BLaER1 treated with 17β-estradiol and CSF1 and Interleukin-3, amounts not matched to agents 10 nM and 100 nM (cell line): Measurements from ENCODE around the gene GPR78.

ENCODE experiments used
- H3K27ac ChIP-seq, 11 experiments: shearing (Covaris generic); formaldehyde crosslinking; 2 replicates each; pipeline ENCODE4 v1.8.1; 2022
- H3K27me3 ChIP-seq, 11 experiments: shearing (Covaris generic); formaldehyde crosslinking; 2 replicates each; pipeline ENCODE4 v1.8.1; 2022
- H3K36me3 ChIP-seq, 11 experiments: shearing (Covaris generic); formaldehyde crosslinking; 2 replicates each; pipeline ENCODE4 v1.8.1; 2022
- H3K4me1 ChIP-seq, 10 experiments: shearing (Covaris generic); formaldehyde crosslinking; 2 replicates each; pipeline ENCODE4 v1.8.1; 2022
- H3K4me2 ChIP-seq, 11 experiments: shearing (Covaris generic); formaldehyde crosslinking; 2 replicates each; pipeline ENCODE4 v1.8.1; 2022
- H3K4me3 ChIP-seq, 10 experiments: shearing (Covaris generic); formaldehyde crosslinking; 2 replicates each; pipeline ENCODE4 v1.8.1; 2022
- H3K9ac ChIP-seq, 11 experiments: shearing (Covaris generic); formaldehyde crosslinking; 2 replicates each; pipeline ENCODE4 v1.8.1; 2022
- H3K9me3 ChIP-seq, 11 experiments: shearing (Covaris generic); formaldehyde crosslinking; replicated peaks in 1 of 11; 2 replicates each; pipeline ENCODE4 v1.8.1; 2022
- H4K20me1 ChIP-seq, 11 experiments: shearing (Covaris generic); formaldehyde crosslinking; 2 replicates each; pipeline ENCODE4 v1.8.1; 2022
- Cebpa-rat ChIP-seq, 11 experiments: shearing (Covaris generic); IDR thresholded peaks; 2 replicates each; pipeline ENCODE4 v1.8.1; 2022

The GPR78 gene

DNA sequence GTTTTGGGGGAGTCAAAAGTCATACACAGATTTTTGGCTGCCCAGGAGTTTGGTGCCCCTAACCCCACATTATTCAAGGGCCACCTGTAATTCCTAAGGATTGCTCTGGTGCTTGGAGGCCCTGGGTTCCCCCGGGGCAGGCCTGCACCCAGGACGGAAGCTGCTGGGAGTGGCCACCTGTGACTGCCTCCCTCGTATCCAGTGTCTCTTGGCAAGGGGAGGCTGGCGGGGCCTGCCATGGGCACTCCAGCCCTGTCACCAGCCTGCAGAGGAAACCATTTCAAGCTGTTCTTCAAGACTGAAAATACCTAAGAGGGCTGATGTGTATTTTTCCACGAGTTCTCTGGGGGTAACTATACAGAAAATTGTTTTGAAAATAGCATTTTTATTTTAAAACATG, 24.5 kb upstream of the GPR78 start:
- TF ChIP-seq Cebpa-rat (IDR thresholded peaks at IDR 0.05): no peak
- no peak overlapping the region for H3K4me3 ChIP-seq

DNA sequence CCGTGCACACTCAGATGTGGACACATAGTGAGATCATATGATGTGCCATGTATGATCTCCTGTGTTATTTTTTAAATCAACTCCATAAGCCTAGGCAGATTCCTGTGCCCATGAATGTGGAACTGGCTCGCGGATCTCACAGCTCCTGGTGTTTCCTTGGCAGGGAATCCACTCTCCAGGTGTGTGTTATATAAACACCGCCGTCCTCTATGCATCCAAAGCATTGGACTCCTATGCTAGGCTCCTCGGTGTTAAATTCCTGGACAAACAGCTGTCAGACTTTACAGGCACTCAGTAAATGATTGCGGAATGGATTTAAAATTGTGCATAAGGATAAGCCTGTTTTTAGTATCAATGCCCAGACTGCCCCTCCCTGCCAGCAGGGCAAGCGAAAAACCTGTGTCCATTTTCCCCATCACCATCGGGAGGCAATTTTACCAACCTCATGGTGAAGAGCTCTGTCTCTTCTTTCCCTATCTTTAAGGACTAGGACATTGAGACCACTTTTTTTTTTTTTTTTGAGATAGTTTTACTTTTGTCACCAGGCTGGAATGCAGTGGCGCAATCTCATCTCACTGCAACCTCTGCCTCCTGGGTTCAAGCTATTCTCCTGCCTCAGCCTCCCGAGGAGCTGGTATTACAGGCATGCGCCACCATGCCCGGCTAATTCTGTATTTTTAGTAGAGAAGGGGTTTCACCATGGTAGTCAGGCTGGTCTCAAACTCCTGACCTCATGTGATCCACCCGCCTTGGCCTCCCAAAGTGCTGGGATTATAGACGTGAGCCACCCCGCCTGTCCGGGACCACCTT, 23.6 kb upstream of the GPR78 start:
- Histone ChIP-seq H3K9me3 (peaks cover 0 to 4% (median under 1%) of the 10 kb centered on the region in 11 experiments; a peak in 8 of 22 replicates), H3K36me3 (no peaks in the 10 kb centered on the region), H3K27me3 (peaks cover 0 to 7% (median 0%) of the 10 kb centered on the region in 11 experiments; a peak in 6 of 22 replicates), H3K27ac (no peak overlapping the region), H3K9ac (no peak overlapping the region), H3K4me2 (no peak overlapping the region), H3K4me1 (peaks cover 0 to 26% (median 17%) of the 10 kb centered on the region in 10 experiments; a peak in 16 of 20 replicates), H3K4me3 (no peak overlapping the region), H4K20me1 (peaks cover 0 to 23% (median 0%) of the 10 kb centered on the region in 11 experiments; a peak in 5 of 22 replicates)
- TF ChIP-seq Cebpa-rat (IDR thresholded peaks at IDR 0.05): no peak

More for the DNA sequence above, 24.5 kb upstream of the GPR78 start:
- H3K27me3 ChIP-seq: peaks cover 0 to 14% (median 4%) of the 10 kb centered on the region in 11 experiments; a peak in 15 of 22 replicates
- peaks cover 0 to 18% (median 9%) of the 10 kb centered on the region in 10 experiments; a peak in 16 of 20 replicates for H3K4me1 ChIP-seq
- peaks cover 0 to 23% (median 0%) of the 10 kb centered on the region in 11 experiments; a peak in 5 of 22 replicates for H4K20me1 ChIP-seq
- no peak overlapping the region for H3K27ac ChIP-seq
- no peaks in the 10 kb centered on the region for H3K36me3 ChIP-seq
- no peak overlapping the region for H3K9ac ChIP-seq
- peaks cover 0 to 8% (median 4%) of the 10 kb centered on the region in 11 experiments; a peak in 8 of 22 replicates for H3K9me3 ChIP-seq
- no peak overlapping the region for H3K4me2 ChIP-seq

DNA sequence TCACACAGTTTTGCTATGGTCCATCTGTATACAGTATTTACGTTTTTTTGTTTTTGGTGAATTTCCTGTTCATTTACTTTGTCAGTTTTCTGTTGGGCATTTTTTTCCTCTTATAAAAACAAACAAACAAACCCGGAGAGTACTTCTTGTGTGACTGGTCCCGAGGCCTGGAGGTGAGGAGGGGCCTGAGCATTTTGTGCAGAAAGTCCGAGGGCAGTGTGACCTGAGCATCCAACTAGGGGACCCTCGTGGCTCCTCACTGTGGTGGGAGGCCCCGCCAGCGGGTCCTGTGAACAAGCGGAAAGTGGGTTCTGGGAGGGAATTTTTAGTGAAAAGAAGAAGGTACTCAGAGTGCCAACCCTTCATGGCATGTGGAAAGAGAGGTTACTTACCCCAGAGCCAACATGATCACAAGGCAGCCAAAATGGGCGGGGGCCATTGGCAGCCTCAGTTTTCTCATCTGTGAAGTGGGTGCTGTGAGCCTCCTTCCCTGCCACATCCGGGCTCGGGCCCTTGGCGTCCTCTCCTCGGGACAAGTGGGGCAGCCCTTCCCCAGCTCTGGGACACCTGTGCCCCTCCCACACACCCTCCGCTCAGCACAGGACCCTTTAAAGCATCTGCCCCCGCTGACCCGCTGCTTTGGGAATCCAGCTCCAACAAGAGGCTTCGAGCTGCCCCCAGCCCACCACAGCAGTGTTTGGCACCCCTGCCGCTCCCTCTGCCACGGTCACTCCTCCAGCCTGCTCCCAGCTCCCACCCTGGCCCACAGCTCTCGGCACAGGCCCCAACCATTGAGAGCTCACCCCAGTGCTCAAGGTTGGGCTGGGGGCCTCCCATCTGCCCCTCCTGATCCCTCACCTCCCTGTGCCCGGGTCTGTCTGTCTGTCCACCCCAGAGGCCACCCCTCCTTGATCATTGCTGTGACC, 22.8 kb upstream of the GPR78 start:
- H3K4me1 ChIP-seq: peaks cover 0 to 34% (median 24%) of the 10 kb centered on the region in 10 experiments; a peak in 16 of 20 replicates
- H3K27me3 ChIP-seq: peaks cover 0 to 1% (median 0%) of the 10 kb centered on the region in 11 experiments; a peak in 3 of 22 replicates
- no peak for TF ChIP-seq Cebpa-rat (IDR thresholded peaks at IDR 0.05)
- no peak overlapping the region for H3K9ac ChIP-seq
- H3K4me3 ChIP-seq: no peak overlapping the region
- H3K4me2 ChIP-seq: no peak overlapping the region
- no peaks in the 10 kb centered on the region for H3K36me3 ChIP-seq
- H4K20me1 ChIP-seq: peaks cover 0 to 19% (median 0%) of the 10 kb centered on the region in 11 experiments; a peak in 5 of 22 replicates
- H3K27ac ChIP-seq: no peak overlapping the region
- no peaks in the 10 kb centered on the region for H3K9me3 ChIP-seq

DNA sequence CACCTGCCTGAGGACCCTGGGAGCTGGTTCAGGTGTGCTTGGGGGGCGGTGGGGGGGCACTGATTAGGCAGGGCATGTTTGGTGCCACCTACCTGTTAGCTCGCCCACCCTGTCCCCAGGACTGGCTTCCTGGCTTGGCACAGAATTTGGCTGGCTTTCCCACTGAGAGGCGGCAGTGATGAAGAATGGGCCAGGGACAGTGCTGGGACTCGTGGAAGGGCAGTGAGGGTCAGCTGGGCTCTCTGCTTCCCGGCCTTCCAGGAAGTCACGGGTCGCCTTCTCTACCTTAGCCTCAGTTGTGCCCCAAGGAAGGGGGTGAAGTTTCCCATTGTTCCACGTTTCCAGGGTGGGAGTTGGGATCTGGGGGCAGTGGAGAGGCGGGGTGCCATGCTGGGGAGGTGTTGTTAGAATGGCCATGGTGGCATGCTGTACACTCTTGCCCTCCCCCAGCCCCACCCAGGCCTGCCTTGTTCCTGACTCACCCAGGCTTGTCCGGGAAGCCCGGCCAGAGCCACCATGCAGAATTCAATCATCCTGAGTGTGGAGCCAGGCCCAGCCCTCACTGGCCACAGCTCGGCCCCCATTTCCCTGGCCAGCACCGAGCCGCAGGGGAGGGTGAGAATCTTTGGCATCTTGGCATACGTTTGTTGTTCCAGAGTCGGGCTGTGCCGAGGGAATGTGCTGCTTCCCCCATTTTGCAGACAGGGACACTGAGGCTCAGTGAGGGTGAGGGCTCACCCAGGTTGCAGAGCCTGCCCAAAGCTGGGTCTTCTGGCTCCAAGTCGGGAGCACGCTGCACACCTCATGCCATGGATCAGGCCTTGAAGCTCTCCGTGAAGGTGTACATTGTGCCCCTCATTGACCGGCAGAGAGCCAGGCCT, 21.9 kb upstream of the GPR78 start:
- no peak for TF ChIP-seq Cebpa-rat (IDR thresholded peaks at IDR 0.05)
- H3K4me2 ChIP-seq: no peak overlapping the region
- no peaks in the 10 kb centered on the region for H3K36me3 ChIP-seq
- no peak overlapping the region for H3K27ac ChIP-seq
- H3K4me1 ChIP-seq: peaks cover 0 to 34% (median 24%) of the 10 kb centered on the region in 10 experiments; a peak in 16 of 20 replicates
- H3K9me3 ChIP-seq: no peaks in the 10 kb centered on the region
- peaks cover 0 to 10% (median 0%) of the 10 kb centered on the region in 11 experiments; a peak in 5 of 22 replicates for H4K20me1 ChIP-seq
- H3K27me3 ChIP-seq: no peaks in the 10 kb centered on the region
- H3K9ac ChIP-seq: no peak overlapping the region
- H3K4me3 ChIP-seq: no peak overlapping the region

DNA sequence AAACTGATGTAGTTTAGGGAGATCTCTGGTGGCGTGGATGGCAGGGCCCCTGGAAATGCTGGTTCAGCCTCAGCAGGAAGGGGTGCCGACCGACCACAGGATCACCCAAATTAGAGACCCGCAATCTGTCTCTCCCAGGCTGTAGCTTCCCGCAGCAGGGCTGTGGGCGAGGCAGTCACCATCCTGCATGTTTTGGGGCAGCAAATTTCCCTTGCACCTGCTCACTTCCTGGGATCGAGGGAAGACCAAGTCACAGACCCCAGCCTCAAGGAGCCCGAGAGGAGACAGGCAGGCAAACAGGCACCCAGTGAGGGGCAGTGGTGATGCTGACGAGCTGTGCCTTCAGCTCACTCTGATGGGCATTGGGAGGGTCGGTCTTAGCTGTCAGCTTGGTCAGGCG, 21.2 kb upstream of the GPR78 start:
- Histone ChIP-seq H4K20me1 (peaks cover 0 to 6% (median 0%) of the 10 kb centered on the region in 11 experiments; a peak in 4 of 22 replicates), H3K36me3 (no peaks in the 10 kb centered on the region), H3K4me3 (no peak overlapping the region), H3K4me2 (no peak overlapping the region), H3K9me3 (no peaks in the 10 kb centered on the region), H3K4me1 (peaks cover 0 to 29% (median 24%) of the 10 kb centered on the region in 10 experiments; a peak in 16 of 20 replicates), H3K27ac (no peak overlapping the region), H3K9ac (no peak overlapping the region), H3K27me3 (no peaks in the 10 kb centered on the region)
- no peak for TF ChIP-seq Cebpa-rat (IDR thresholded peaks at IDR 0.05)

DNA sequence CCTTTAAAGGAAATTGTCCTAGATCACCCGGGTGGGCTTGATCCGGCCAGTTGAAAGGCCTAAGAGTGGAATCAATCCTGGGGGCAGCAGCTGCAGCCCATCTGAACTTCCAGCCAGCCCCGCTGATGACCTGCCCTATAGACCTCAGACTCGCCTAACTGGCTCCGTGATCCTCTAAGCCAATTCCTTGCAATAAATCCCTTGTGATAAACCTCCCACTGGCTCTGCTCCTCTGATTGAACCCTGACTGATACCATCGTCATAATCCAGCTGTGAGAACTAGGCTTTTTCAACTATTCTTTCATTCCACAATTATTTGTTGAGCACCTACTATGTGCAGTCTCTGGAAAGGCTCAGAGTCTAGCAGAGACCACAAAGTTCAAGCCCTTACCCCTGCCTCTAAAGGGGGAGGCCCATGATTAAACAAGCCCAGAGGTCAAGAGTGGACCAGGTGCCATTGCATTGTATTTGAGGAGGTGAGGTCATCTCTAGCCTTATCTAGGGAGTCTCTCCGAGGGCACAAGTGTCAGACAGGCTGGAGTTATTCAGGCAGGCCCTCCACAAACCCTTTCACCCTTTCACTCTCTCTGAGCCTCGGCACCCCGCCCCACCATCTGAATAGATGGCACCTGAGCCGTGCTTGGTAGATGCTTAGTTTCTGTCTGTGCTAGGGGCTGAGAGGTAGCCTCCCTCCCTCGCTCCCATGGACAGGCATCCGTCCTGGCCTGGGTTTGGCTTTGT, 20.5 kb upstream of the GPR78 start:
- H3K9ac ChIP-seq: no peak overlapping the region
- no peaks in the 10 kb centered on the region for H3K36me3 ChIP-seq
- peaks cover 0 to 26% (median 24%) of the 10 kb centered on the region in 10 experiments; a peak in 16 of 20 replicates for H3K4me1 ChIP-seq
- H3K27me3 ChIP-seq: no peaks in the 10 kb centered on the region
- no peak overlapping the region for H3K4me3 ChIP-seq
- no peaks in the 10 kb centered on the region for H3K9me3 ChIP-seq
- H3K4me2 ChIP-seq: peak overlapping the region in 8 of 11 experiments; percentile 54 to 81 (median 66); a peak in 13 of 22 replicates
- no peaks in the 10 kb centered on the region; a peak in 3 of 22 replicates for H4K20me1 ChIP-seq
- no peak overlapping the region for H3K27ac ChIP-seq
- TF ChIP-seq Cebpa-rat (IDR thresholded peaks at IDR 0.05): no peak

DNA sequence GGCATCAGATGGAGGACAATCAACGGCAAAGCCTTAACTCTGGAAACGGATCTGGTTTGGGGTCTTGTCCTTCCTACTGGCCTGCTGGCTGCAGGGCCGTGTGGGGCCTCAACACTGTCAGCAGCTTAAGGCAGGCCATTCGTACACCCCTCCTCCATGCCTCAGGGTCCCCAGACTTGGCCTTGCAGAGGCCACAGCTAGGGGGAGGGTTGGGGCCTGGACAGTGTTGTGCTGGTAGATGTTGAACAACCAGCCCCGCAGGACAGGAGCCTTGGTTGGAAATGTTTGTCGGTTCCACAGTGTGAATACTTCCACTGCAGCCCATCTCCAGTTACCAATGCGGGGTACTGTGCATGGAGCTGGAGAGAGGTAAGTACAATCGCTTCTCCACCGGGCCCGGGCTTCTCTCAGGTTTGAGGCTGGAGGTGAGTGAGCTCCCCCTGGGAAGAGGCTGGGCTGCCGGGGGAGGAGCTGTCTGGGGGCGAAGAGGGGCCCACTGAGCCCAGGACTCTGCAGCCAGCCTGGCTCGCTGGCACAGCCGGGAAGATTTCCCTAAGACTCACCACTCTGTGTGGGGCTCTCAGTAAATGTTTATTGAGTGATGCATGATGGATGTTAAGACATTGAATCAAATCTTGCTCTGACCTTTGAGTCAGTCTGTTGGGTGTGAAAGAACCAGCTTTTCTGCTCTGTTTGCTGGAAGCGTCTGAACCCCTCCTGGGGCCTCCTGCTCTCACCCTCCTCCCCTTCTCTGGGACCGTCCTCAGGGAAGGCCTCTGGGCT, 19.7 kb upstream of the GPR78 start:
- no peak overlapping the region for H3K4me3 ChIP-seq
- TF ChIP-seq Cebpa-rat (IDR thresholded peaks at IDR 0.05): no peak
- no peaks in the 10 kb centered on the region for H3K27me3 ChIP-seq
- H3K27ac ChIP-seq: no peak overlapping the region
- H4K20me1 ChIP-seq: no peaks in the 10 kb centered on the region; a peak in 1 of 22 replicates
- H3K36me3 ChIP-seq: no peaks in the 10 kb centered on the region
- no peaks in the 10 kb centered on the region for H3K9me3 ChIP-seq
- H3K4me1 ChIP-seq: peaks cover 0 to 26% (median 24%) of the 10 kb centered on the region in 10 experiments; a peak in 16 of 20 replicates
- H3K4me2 ChIP-seq: peak overlapping the region; percentile 26 to 81 (median 62); a peak in 20 of 22 replicates
- no peak overlapping the region for H3K9ac ChIP-seq
